Measurements from ENCODE around the gene CENPO. TPM values are rescaled to one million over a fixed set of nuclear protein-coding genes. Genes with fewer than 3 reads are reported as not detected.

Gene CENPO
- total and polyA plus RNA-seq, 8 donors = 0.69 to 2.8 (median 2.0) TPM

DNA sequence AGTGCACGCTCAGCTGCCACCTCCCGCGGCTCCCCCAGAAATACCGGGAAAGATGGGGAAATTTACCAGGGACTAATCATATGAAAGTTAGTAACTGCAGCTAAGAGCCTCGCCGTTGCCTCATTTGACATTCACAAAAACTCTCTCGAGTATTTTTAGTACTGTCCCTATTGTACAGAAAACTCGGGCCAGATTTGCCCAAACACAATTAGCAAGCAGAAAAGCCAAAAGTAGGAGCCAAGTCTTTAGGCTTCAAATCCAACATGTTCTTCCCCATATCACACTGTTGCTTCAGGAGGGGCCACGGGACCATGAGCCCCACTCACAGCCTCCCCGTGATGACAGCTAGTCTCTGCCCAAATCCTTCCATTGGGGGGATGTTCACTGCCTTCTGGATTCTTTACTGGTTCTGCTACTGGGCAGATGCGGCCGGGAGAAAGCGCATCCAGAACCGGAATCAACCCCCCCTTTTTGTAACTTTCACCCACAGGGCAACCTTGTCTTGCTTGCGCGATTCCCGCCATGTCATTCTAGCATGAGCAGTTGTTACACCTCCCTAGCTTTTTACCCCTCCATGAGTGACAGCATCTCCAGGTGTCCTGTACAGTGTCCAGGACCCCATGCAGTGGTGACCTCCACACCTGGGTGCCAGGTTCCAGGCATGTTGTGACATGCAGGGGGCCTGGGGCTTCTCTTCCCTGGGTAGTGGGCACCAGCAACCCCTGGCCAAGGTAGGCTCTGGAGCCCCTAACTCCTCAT is 35.2 kb downstream of the CENPO start:
- Histone ChIP-seq H3K4me3 (no peak overlapping the region), H3K9me3 (no peaks in the 10 kb centered on the region), H3K27ac (no peak overlapping the region), H3K36me3 (no peaks in the 10 kb centered on the region), H3K4me1 (no peaks in the 10 kb centered on the region), H3K27me3 (no peaks in the 10 kb centered on the region)
- WGBS, 2 donors = 66 to 68% methylated on average over 17 of the region's 17 CpGs
- no peak for ATAC-seq
- no peak for TF ChIP-seq CTCF (IDR thresholded peaks at IDR 0.05)
- intact Hi-C loops (cut with DNase I) = loop anchor here in 1 of 3 donors (5.0 kb wide), 2 partner anchors 406 to 421 kb away; no protein-coding TSS in a partner anchor
- DNase-seq = no peak
- no peak for FAIRE-seq

GRCh38 chr2:24830351-24830750 is 37.1 kb downstream of the CENPO start:
- FAIRE-seq = no peak
- H3K27ac ChIP-seq = no peak overlapping the region

GRCh38 chr2:24830786-24831185 is 37.6 kb downstream of the CENPO start:
- H3K4me3 ChIP-seq = no peak overlapping the region
- H3K4me1 ChIP-seq = no peaks in the 10 kb centered on the region
- no peak overlapping the region for H3K27ac ChIP-seq
- DNase-seq (no peak), FAIRE-seq (no peak), ATAC-seq (no peak)
- no peaks in the 10 kb centered on the region for H3K36me3 ChIP-seq
- no peaks in the 10 kb centered on the region for H3K27me3 ChIP-seq
- WGBS, 2 donors = 89 to 93% methylated on average over 12 of the region's 12 CpGs
- H3K9me3 ChIP-seq = no peaks in the 10 kb centered on the region
- TF ChIP-seq CTCF (IDR thresholded peaks at IDR 0.05) = no peak
- intact Hi-C loops (cut with DNase I) = loop anchor here in 1 of 3 donors (10.0 kb wide), 1 partner anchor 304 kb away; no protein-coding TSS in a partner anchor

More at GRCh38 chr2:24830351-24830750, 37.1 kb downstream of the CENPO start:
- no peak for ATAC-seq
- Histone ChIP-seq H3K4me1 (no peaks in the 10 kb centered on the region), H3K4me3 (no peak overlapping the region), H3K36me3 (no peaks in the 10 kb centered on the region), H3K9me3 (no peaks in the 10 kb centered on the region), H3K27me3 (no peaks in the 10 kb centered on the region)
- WGBS, 2 donors = 89 to 92% methylated on average over 5 of the region's 5 CpGs
- no peak for TF ChIP-seq CTCF (IDR thresholded peaks at IDR 0.05)
- intact Hi-C loops (cut with DNase I) = loop anchor here in 1 of 3 donors (10.0 kb wide), 1 partner anchor 304 kb away; no protein-coding TSS in a partner anchor
- DNase-seq = no peak

- H3K4me1 ChIP-seq = no peaks in the 10 kb centered on the region
- no peaks in the 10 kb centered on the region for H3K27me3 ChIP-seq
- no peaks in the 10 kb centered on the region for H3K9me3 ChIP-seq
- FAIRE-seq (no peak), DNase-seq (no peak), ATAC-seq (no peak)
- no peak for TF ChIP-seq CTCF (IDR thresholded peaks at IDR 0.05)
- H3K4me3 ChIP-seq = no peak overlapping the region
- no peaks in the 10 kb centered on the region for H3K36me3 ChIP-seq
- H3K27ac ChIP-seq = no peak overlapping the region
- intact Hi-C loops (cut with DNase I) = loop anchor here in 1 of 3 donors (10.0 kb wide), 1 partner anchor 303 kb away; no protein-coding TSS in a partner anchor
- 84 to 93% methylated on average over 15 to 18 of the region's 18 CpGs for WGBS, 2 donors
Observed at GRCh38 chr2:24831221-24832072, 38.2 kb downstream of the CENPO start.

Measured in pancreas (tissue), 10 donors.